Stimulated activated CD8-positive, alpha-beta memory T cell treated with anti-CD3 and anti-CD28 coated beads, Interleukin-4, amount 100 ng/mL, for 24 hours (primary cell): ENCODE measurements around the gene CDSN.
A peak's percentile ranks its signal among the peaks of the same experiment; 100 is the strongest.
"Not testable (repeated sequence)": the region's sequence is repeated elsewhere in the genome, so short reads cannot be mapped to it uniquely, and the experiment has no call there.

Experiments used
- DNase-seq: peaks from one replicate; pipeline ENCODE4 v3.0.0-alpha.2; 2020; ENCODE audit warnings: low read depth

CDSN gene

DNA sequence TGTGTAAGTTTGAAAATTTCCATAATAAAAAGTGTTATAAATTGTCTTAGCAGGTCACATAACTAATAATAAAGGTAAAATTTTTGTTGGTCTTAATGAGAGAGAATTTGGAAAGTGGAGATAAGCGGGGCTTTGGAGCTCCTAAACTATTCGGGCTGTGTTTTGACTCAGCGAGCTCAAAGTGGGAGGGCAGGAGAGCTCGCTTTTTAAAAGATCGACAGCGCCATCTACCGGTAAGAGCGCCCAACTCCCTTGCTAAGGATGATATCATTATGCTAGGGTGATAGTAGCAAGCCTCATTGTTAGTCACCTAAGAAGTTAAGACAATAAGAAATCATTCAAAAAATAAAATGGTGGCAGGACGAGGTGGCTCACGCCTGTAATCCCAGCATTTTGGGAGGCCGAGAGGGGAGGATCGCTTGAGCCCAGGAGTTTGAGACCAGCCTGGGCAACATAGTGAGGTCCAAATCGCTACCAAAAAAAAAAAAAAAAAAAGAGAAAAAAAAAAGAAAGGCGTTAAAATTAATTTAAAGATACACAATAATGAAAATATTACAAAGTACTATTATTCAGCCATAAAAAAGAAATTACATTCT lies 32.7 kb downstream of the CDSN start:
- peak; percentile 77 for DNase-seq

DNA sequence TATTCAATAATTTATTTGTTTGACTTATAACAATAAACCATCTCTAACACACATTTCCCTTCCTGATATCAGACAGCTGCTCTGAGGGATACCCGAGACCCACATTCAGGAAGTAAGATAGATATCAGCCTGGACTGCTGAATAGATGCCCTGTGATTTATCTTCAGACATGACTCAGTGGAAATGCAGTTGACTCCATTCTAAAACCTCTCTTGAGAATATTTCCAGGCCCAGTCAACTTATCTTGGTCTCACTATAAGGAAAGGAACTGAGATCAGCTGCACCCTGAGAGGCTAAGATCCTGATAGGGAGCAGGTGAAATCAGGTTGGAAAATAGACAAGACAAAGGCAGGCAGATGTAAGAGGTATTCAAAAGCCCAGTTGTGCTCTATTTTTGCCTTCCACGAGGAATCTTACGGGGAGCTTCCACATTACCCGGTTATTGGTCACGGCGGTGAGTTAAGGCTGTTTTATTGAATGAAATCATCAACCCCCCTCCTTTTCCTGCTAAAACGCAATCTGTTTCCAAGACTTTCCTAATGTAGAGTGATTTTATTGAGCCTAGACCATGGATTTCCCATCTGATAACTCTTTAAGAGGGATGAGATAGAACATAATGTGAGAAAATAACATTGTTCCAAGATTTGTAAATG lies 33.3 kb downstream of the CDSN start:
- no peak for DNase-seq

DNA sequence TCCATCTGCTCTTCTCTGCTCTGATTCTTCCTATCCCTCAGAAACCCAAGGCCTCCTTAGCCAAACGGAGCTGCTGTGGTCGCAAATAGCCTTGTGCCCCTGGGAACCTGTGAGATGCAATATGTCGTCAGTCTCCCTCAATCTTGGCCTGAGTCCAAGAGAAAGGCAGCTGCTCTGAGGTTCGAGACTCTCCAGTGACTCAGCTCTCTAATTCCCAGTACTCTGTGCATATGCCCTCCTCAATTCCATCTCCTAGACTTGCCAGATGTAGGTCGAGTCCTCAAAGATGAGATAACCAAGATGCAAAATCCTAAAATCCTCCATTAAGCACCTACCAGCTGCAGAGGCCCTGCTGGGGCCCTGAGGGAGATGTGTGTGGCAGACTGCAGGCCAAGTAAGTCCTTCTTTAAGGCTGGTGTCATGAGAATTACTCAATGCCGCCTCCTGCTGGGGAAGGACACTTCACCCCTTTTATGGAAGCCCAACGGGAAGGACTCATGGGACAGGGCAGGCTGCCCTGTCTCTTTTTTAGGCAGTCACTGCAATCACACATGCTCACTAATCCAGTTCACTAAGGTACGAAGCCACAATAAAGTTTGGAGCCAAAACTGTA lies 36.4 kb downstream of the CDSN start:
- DNase-seq = no peak

DNA sequence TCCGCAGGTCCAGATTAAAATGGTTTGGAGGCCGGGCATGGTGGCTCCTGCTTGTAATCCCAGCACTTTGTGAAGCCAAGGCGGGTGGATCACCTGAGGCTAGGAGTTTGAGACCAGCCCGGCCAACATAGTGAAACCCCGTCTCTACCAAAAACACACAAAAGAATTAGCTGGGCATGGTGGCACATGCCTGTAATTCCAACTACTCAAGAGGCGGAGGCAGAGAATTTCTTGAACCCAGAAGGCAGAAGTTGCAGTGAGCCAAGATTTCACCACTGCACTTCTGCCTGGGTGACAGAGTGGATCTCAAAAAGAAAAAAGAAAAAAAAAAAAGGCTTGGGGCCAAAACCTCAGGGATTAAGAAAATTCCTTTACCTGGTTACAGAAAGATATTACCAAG lies 38.4 kb downstream of the CDSN start:
- DNase-seq = no peak

DNA sequence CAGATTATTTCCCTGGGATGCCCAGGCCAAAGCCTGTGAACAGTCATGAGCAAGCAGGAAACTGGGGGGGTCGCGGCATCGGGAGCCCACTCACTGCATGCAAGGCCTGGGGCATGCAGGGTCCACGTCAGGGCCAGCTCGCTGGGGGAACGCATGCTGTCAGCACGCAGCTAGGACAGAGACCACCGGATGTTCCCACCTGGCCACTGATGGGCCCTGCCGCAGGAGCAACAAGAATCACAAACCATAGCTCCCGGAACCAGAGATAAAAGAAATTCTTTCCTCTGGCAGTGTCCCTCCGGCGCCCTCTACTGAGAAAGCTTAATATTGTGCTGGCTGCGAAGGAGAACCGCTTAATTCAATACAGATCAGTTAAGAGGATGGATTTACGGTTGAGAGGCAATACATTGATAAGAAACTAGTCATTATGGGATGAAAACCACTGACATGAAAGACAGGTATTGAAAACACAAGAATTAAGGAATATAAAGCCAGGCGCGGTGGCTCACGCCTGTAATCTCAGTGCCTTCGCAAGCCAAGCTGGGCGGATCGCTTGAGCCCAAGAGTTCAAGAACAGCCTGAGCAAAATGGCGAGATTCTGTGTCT lies 40.5 kb downstream of the CDSN start:
- peak; percentile 42 for DNase-seq

DNA sequence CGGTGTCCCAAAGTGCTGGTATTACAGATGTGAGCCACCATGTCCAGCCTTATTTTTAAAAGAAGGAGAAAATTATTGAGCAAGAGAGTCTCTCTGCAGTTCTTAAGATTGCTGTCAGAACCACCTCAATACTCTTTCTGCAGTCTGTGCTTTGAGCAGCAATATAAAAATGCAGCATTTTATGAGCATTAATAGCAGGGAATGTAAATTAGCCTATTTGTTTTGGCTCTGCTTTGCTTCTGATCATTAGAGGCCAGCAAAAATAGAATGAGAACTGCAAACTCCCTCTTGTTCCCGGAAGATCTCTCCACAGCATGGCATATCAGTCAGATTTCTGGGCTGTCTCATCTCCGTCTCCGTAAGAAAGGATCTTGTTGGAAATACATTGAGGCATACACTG lies 43.6 kb downstream of the CDSN start:
- DNase-seq = no peak

DNA sequence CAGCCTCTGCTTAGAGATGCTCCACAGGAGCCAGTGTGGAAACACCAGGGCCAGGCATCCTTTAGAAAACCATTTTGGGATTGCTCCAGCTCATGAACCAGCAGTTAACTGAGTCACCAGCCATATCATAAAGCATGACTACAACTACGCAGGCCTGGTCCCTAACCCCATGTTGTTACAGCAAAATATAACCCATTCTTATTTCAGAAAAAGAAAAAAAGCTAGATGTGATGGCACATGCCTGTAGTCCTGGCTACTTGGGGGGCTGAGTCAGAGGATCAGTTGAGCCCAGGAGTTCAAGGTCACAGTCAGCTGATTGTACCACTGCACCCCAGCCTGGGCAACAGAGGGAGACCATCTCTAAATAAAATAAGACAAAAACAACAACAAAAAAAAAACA lies 44.7 kb downstream of the CDSN start:
- no peak for DNase-seq

DNA sequence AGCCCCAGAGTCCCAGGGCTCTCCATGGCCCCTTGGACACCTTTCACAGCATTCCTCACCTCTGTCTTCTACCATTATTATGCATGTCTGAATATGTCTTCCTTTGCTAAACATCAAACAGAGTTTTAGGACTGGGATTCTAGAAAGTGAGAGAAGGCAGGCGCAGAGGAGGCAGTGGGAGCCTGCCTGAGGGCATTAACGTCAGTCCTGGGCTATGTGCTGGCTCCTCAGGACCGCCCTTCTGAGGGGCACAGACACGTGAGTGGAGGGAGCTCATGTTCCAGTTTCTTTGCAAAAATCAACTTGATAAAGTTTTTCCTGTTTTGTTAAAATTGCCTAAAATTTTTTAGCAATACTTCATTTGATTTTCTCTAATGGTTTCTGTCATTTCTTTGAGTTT lies 45.8 kb downstream of the CDSN start:
- DNase-seq = no peak

DNA sequence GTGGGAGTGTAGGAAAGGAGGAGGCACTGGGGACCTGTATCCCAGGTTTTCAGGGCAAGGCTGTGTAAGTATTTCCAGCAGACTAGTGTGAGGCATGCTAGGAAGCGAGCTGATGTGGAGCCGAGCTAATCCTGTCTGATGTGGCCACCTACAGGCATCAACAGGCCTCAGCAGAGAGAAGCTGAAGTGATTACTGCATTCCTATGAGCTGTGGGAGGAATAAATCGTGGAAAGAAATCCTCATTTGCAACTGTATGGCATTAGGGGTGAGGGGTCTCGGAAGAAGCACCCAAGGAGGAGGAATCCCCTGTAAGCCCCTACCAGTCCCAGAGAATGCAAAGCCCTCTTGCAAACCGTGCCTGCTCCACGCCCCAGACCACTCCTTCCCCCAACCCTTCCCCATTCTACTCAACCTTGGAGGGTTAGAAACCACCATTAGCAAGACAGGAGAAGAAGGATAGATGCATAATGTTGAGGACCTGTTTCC lies 49.5 kb downstream of the CDSN start:
- no peak for DNase-seq

DNA sequence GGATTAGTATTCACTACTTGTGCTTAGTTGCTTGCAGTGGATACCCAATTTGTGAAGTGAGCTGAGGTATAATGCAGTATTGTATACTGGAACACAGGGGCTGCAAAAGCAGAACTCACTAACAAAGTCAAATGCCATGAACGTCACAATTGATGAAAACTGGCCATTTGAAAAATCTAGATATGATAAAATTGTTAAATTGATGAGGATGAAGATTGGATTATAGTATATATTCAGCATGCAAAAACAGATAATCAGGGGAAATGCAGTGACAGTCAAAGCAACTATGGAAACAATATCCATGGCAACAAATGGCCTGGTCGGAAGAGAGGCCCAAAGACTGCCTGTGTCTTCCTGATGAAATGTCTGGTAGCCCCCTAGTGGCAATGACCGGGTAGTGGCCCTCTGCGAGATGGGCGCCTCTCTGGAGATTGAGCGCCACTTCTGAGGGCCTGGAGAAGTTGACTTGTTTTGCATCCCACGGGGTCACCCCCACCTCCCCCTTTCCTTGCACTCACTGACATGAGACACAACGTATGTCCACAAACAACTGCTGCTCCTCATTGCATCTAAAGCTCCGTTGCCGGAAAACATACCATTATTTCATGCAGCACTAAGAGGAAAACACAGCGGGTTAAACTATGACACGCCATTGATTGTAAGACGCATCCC lies 51.4 kb downstream of the CDSN start:
- DNase-seq = peak; percentile 55

DNA sequence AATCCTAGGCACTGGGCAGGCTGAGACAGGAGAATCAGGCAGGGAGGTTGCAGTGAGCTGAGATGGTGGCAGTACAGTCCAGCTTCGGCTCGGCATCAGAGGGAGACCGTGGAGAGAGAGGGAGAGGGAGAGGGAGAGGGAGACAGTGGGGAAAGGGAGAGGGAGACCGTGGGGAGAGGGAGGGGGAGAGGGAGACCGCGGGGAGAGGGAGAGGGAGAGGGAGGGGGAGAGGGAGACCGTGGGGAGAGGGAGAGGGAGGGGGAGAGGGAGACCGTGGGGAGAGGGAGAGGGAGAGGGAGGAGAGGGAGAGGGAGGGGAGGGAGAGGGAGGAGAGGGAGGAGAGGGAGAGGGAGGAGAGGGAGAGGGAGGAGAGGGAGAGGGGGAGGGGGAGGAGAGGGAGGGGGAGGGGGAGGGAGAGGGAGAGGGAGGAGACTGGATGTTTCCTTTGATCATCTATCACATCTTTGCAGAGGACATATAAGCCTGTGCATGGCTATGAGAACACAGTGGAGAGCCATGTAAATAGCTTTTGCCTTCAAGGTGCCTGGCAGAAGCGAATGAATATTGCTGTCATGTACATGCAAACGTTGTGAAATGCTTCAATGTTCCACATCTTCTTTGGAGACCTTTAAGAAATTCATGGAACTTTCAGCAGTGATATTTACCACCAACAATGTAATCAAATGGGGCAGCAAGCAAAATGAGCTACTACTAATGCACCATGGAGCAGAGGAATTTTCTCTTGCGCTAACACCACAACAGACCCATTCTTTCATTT lies 52.2 kb downstream of the CDSN start:
- DNase-seq = not testable (repeated sequence)

DNA sequence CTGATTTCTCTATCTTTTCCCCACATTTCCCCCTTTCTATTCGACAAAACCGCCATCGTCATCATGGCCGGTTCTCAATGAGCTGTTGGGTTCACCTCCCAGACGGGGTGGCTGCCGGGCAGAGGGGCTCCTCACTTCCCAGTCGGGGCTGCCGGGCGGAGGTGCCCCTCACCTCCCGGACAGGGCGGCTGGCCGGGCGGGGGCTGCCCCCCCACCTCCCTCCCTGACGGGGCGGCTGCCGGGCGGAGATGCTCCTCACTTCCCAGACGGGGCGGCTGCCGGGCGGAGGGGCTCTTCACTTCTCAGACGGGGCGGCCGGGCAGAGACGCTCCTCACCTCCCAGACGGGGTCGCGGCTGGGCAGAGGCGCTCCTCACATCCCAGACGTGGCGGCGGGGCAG lies 53.2 kb downstream of the CDSN start:
- not testable (repeated sequence) for DNase-seq

DNA sequence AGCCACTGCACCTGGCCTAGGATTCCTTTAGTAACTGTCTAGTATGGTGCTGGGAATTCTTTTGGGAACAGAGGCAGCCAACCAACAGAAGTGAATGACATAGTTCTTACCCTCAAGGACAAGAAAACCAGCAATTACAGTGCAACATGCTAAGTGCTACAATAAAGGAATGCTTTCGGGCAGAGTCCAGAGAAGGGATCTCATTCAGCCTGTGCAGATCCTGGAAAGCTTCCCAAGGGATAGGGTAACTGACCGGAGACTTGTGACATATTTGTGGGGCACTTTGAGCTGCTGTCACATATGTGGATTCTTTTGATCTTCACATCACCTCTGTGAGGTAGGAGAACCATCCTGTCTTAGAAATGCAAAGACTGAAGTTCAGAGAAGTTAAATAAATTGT lies 54.7 kb downstream of the CDSN start:
- no peak for DNase-seq
